Measurements from ENCODE around the gene MARCKSL1. TPM values are rescaled to one million over a fixed set of nuclear protein-coding genes. Genes with fewer than 3 reads are reported as not detected.

Gene MARCKSL1, protein sequence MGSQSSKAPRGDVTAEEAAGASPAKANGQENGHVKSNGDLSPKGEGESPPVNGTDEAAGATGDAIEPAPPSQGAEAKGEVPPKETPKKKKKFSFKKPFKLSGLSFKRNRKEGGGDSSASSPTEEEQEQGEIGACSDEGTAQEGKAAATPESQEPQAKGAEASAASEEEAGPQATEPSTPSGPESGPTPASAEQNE
- 57.0 to 77.4 TPM (median 72.1 TPM) in 5 replicates for total RNA-seq (2022; extraction: Qiagen RNA extraction)

DNA sequence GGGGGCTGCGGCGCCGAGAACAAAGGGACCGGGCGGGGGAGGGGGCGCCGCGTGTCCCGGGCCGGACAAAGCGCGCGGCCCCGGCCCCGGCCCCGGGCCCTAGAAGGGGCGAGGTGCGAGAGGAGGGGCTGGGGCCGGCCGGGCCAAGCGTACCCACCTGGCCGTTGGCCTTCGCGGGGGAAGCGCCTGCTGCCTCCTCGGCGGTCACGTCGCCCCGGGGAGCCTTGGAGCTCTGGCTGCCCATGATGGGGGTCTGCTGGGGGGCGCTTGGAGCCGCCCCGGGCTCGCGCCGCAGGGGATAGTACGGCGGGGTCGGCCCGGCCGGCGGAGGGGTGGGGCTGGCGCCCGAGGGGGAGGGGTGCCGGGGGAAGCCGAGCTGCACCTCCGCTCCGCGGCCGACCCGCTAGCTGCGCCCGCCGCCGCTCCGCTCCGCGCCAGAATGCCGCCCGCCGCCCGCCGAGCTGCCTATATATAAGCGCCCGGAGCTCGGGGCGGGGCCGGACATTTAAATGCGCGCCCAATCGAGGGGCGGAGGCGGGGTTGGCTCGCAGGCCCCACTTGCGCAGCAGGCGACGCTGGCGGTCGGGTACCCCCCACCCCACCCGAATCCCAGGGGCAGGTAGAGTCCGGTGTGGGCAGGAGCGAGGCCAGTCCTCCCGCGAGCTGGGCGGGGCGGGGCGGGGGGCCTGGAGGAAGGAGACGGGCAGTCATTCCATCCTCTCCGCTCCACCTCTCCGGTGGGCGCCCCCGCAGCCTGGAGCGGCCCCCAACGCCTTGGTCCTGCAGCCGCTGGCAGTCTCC lies at the start of gene MARCKSL1:
Gene MARCKSL1, minus strand, starts transcription at position 444 of the 801 bp plus-strand sequence. Its CDS starts 200 bp downstream, at position 244.

GRCh38 chr1:32362474-32363313 lies 26.7 kb upstream of the MARCKSL1 start, which contains the start of the genes FAM229A and TSSK3:
Gene FAM229A, minus strand, starts transcription at chr1:32362485. Its CDS starts 394 bp downstream, at chr1:32362091.
Gene TSSK3, plus strand, starts transcription at chr1:32362539. Its CDS starts 163 bp downstream, at chr1:32362702.

GRCh38 chr1:32291708-32292538 lies 44.1 kb downstream of the MARCKSL1 start, which contains the start of gene HDAC1:
Gene HDAC1, plus strand, starts transcription at chr1:32292083. Its CDS starts 87 bp downstream, at chr1:32292170.

Other genes starting within 250 kb of the MARCKSL1 start
- gene KPNA6, start 228.2 kb downstream of the MARCKSL1 start, total RNA-seq (2022; extraction: Qiagen RNA extraction) = 14.3 to 18.2 TPM (median 15.1 TPM) in 5 replicates
- 26.8 to 31.9 TPM (median 28.5 TPM) in 5 replicates for gene TXLNA, start 156.6 kb downstream of the MARCKSL1 start, total RNA-seq (2022; extraction: Qiagen RNA extraction)
- gene CCDC28B, start 135.6 kb downstream of the MARCKSL1 start, total RNA-seq (2022; extraction: Qiagen RNA extraction) = 1.8 to 2.6 TPM (median 2.4 TPM) in 5 replicates
- 1.4 to 2.4 TPM (median 1.9 TPM) in 5 replicates for gene IQCC, start 130.6 kb downstream of the MARCKSL1 start, total RNA-seq (2022; extraction: Qiagen RNA extraction)
- not detected in 5 replicates for gene DCDC2B, start 127.1 kb downstream of the MARCKSL1 start, total RNA-seq (2022; extraction: Qiagen RNA extraction)
- gene TMEM234, start 113.9 kb downstream of the MARCKSL1 start, total RNA-seq (2022; extraction: Qiagen RNA extraction) = 7.7 to 10.5 TPM (median 9.7 TPM) in 5 replicates
- 269 to 284 TPM (median 278 TPM) in 5 replicates for gene EIF3I, start 113.8 kb downstream of the MARCKSL1 start, total RNA-seq (2022; extraction: Qiagen RNA extraction)
- 0.44 to 0.87 TPM (median 0.66 TPM) in 5 replicates for gene FAM167B, start 89.0 kb downstream of the MARCKSL1 start, total RNA-seq (2022; extraction: Qiagen RNA extraction)
- gene LCK, start 85.0 kb downstream of the MARCKSL1 start, total RNA-seq (2022; extraction: Qiagen RNA extraction) = 0.16 TPM in 1 of 5 replicates, not detected in the others
- 53.0 to 60.3 TPM (median 56.2 TPM) in 5 replicates for gene HDAC1, start 44.1 kb downstream of the MARCKSL1 start, total RNA-seq (2022; extraction: Qiagen RNA extraction)
- gene FAM229A, start 26.3 kb upstream of the MARCKSL1 start, total RNA-seq (2022; extraction: Qiagen RNA extraction) = 2.3 to 4.4 TPM (median 3.8 TPM) in 5 replicates
- gene TSSK3, start 26.3 kb upstream of the MARCKSL1 start, total RNA-seq (2022; extraction: Qiagen RNA extraction) = 0.07 to 0.11 TPM in 2 of 5 replicates, not detected in the others
- gene BSDC1, start 58.2 kb upstream of the MARCKSL1 start, total RNA-seq (2022; extraction: Qiagen RNA extraction) = 19.1 to 22.7 TPM (median 22.3 TPM) in 5 replicates
- gene ZBTB8B, start 128.8 kb upstream of the MARCKSL1 start, total RNA-seq (2022; extraction: Qiagen RNA extraction) = under 0.01 TPM in 1 of 5 replicates, not detected in the others
- 3.4 to 4.2 TPM (median 3.6 TPM) in 5 replicates for gene ZBTB8A, start 203.2 kb upstream of the MARCKSL1 start, total RNA-seq (2022; extraction: Qiagen RNA extraction)